Measurements from ENCODE around the gene APP.

GRCh38 chr21:26154753-26155152 is 15.8 kb downstream of the APP start:
- TF ChIP-seq CTCF (IDR thresholded peaks at IDR 0.05; ENCODE audit: low read length) (no peak), EZH2 (IDR thresholded peaks at IDR 0.05; ENCODE audit: borderline replicate concordance, low read length) (no peak)
